ENCODE results near the gene ZBTB4.

DNA sequence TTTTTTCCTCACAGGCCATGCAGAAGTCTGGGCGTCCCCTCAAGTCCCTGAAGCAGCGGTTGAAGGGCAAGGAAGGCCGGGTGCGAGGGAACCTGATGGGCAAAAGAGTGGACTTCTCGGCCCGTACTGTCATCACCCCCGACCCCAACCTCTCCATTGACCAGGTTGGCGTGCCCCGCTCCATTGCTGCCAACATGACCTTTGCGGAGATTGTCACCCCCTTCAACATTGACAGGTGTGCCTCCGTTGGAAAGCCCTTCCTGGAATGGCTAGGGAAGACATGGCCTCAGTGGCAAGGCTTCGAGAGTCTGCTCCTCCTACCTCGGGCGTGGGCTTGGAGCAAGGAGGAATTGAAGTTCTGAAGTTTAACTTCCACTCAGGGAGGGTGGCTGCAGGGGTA, 18.2 kb upstream of the ZBTB4 start:
- TF ChIP-seq EZH2 (IDR thresholded peaks at IDR 0.05; ENCODE audit: borderline replicate concordance, low read length): no peak
- TF ChIP-seq, protein P1, sequence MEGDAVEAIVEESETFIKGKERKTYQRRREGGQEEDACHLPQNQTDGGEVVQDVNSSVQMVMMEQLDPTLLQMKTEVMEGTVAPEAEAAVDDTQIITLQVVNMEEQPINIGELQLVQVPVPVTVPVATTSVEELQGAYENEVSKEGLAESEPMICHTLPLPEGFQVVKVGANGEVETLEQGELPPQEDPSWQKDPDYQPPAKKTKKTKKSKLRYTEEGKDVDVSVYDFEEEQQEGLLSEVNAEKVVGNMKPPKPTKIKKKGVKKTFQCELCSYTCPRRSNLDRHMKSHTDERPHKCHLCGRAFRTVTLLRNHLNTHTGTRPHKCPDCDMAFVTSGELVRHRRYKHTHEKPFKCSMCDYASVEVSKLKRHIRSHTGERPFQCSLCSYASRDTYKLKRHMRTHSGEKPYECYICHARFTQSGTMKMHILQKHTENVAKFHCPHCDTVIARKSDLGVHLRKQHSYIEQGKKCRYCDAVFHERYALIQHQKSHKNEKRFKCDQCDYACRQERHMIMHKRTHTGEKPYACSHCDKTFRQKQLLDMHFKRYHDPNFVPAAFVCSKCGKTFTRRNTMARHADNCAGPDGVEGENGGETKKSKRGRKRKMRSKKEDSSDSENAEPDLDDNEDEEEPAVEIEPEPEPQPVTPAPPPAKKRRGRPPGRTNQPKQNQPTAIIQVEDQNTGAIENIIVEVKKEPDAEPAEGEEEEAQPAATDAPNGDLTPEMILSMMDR (IDR thresholded peaks at IDR 0.05; ENCODE audit: low read length): no peak
